ENCODE measurements around the gene MYMX. TPM values are rescaled to one million over a fixed set of nuclear protein-coding genes. Genes with fewer than 3 reads are reported as not detected.

The MYMX gene
- not detected in 2 replicates for total RNA-seq

GRCh38 chr6:44216677-44217331 is at the start of gene MYMX:
MYMX (plus strand) TSS chr6:44216926; CDS start chr6:44217472, 546 bp downstream.
- Histone ChIP-seq H3K27me3 (ENCODE audit: control insufficient read depth, insufficient read depth, low read length) (no peaks in the 10 kb centered on the region), H3K36me3 (ENCODE audit: control insufficient read depth, insufficient read depth, low read length) (no peaks in the 10 kb centered on the region), H3K4me3 (ENCODE audit: low read depth, low read length) (no peak within 1 kb of the TSS)
- no peak for DNase-seq (ENCODE audit: low read depth)
- TF ChIP-seq CTCF (IDR thresholded peaks at IDR 0.05; ENCODE audit: insufficient read depth, low read length, severe bottlenecking): no peak
- FAIRE-seq: no peak

- no peak for FAIRE-seq
- Histone ChIP-seq H3K4me3 (ENCODE audit: low read depth, low read length) (no peak overlapping the region), H3K27me3 (ENCODE audit: control insufficient read depth, insufficient read depth, low read length) (peaks cover 2% of the 10 kb centered on the region), H3K36me3 (ENCODE audit: control insufficient read depth, insufficient read depth, low read length) (no peaks in the 10 kb centered on the region)
- no peak for TF ChIP-seq CTCF (IDR thresholded peaks at IDR 0.05; ENCODE audit: insufficient read depth, low read length, severe bottlenecking)
- no peak for DNase-seq (ENCODE audit: low read depth)
These were observed 49.2 kb upstream of the MYMX start for GRCh38 chr6:44167567-44167966.

- no peak for FAIRE-seq
- no peak overlapping the region for H3K4me3 ChIP-seq (ENCODE audit: low read depth, low read length)
- DNase-seq (ENCODE audit: low read depth): no peak
- H3K27me3 ChIP-seq (ENCODE audit: control insufficient read depth, insufficient read depth, low read length): peaks cover 2% of the 10 kb centered on the region
- H3K36me3 ChIP-seq (ENCODE audit: control insufficient read depth, insufficient read depth, low read length): no peaks in the 10 kb centered on the region
- TF ChIP-seq CTCF (IDR thresholded peaks at IDR 0.05; ENCODE audit: insufficient read depth, low read length, severe bottlenecking): no peak
These were observed 47.6 kb upstream of the MYMX start for GRCh38 chr6:44169154-44169553.

GRCh38 chr6:44169886-44170570 is 46.7 kb upstream of the MYMX start:
- DNase-seq (ENCODE audit: low read depth) (no peak), FAIRE-seq (no peak)
- no peak for TF ChIP-seq CTCF (IDR thresholded peaks at IDR 0.05; ENCODE audit: insufficient read depth, low read length, severe bottlenecking)
- no peak overlapping the region for H3K4me3 ChIP-seq (ENCODE audit: low read depth, low read length)
- no peaks in the 10 kb centered on the region for H3K27me3 ChIP-seq (ENCODE audit: control insufficient read depth, insufficient read depth, low read length)
- H3K36me3 ChIP-seq (ENCODE audit: control insufficient read depth, insufficient read depth, low read length): no peaks in the 10 kb centered on the region

GRCh38 chr6:44171899-44172546 is 44.7 kb upstream of the MYMX start:
- FAIRE-seq (no peak), DNase-seq (ENCODE audit: low read depth) (no peak)
- no peaks in the 10 kb centered on the region for H3K36me3 ChIP-seq (ENCODE audit: control insufficient read depth, insufficient read depth, low read length)
- no peak for TF ChIP-seq CTCF (IDR thresholded peaks at IDR 0.05; ENCODE audit: insufficient read depth, low read length, severe bottlenecking)
- H3K27me3 ChIP-seq (ENCODE audit: control insufficient read depth, insufficient read depth, low read length): no peaks in the 10 kb centered on the region
- no peak overlapping the region for H3K4me3 ChIP-seq (ENCODE audit: low read depth, low read length)

All from bronchial epithelial cell (primary cell).